GM04503 (cell line): ENCODE measurements around the gene HCRTR2.

Experiments used
- DNase-seq: peaks from one replicate; pipeline ENCODE4 v3.0.0-alpha.2; 2012; ENCODE audit warnings: low read depth

HCRTR2 gene

DNA sequence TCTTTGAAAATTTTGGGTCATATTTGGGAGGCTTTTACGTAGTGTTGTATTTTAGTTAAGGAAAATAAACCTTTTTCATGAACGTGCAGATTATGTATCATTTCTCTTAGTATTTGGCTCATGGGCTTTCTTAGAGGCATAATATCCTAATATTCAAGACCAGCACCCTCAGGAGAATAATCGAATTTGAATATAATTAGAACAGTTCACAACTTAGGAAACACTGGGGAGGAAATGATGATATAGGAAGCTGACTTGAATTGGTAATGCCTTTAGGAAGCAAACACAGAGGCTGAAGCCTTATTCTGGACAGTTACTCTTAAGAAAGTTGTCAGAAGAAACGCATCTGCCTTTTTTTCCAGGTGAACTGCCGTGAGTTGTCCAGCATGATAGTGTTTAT, 152.9 kb downstream of the HCRTR2 start, which contains the start of gene GFRAL:
Gene GFRAL, plus strand, starts transcription at position 301 of the 400 bp plus-strand sequence. Its CDS starts 86 bp downstream, at position 387.
- DNase-seq = no peak
